GM10266 (cell line): ENCODE measurements around the gene GPR152.

Experiments used
- DNase-seq: peaks from one replicate; pipeline ENCODE4 v3.0.0; 2012; ENCODE audit errors: extremely low spot score
- TF ChIP-seq, protein P1 (sequence below): IDR thresholded peaks from 2 replicates; pipeline ENCODE4 v1.5.1; 2012; ENCODE audit warnings: mild to moderate bottlenecking, low read depth; ENCODE audit not compliant: control insufficient read depth, insufficient read depth; ENCODE audit errors: missing control alignments

Gene GPR152

DNA sequence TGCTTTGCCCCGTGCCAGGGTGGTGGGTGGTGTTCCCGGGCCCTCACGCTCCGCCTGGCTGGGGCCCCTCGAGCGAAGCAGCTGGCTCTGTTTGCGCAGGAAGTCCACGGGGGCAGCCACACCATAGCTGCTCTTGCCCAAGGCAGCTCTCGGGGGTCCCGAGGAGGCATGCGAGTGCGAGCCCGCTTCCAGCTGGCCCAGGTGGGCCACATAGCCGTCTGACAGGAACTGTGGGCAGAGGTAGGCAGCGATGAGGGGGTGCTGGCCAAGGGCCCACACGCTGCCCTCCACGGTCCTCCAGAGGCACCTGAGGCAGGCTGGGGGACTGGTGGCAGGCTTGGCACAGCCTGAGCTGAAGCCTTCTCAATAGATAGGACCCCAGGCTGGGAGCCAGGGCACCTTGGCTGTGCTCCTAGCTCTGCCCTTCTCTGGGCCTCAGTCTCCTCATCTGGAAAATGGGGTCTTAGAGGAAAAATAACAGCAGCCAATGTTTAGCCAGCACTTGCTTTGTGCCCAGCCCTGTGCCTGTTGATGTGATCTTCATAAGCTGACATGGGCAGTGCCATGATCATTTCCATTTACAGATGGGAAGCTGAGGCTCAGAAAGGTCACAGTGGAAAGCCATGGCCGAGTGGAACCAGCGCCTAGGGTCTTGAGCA lies 39.7 kb upstream of the GPR152 start:
- DNase-seq = no peak

DNA sequence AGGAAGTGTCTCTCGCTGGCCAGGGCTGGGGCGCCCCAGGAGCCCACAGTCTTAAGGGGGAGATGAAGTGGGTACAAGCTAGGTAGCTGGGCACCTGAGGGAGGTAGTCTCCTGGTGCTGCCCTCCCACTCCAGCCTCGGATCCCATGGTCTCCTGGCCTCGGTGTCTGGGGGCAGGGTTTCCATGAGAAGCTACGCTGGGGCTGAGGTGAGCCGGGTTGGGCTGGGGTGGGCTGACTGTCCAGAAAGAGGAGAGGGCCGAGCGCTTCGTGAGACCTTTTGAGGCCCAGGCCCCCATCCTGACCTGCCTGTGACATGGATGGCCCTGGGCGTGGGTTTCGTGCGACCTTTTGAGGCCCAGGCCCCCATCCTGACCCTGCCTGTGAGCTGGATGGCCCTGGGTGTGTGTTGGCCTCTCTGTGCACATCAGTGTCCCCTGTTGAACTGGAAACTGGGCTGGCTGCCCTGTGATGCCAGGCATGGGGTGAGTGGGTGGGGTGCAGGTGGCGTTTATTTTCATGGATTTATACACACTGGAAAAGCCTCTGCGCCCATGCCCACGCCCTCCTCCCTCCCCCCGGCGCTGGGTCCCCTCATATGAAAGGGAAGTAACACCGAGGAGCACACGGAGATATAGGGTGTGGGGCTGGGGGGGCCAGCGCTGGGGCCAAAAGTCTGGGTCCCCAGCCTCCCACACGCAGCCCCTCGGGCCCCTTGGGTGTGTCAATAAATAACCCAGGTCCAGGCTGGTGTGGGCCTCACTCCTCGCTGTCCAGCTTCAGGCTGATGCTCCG lies 38.9 kb upstream of the GPR152 start:
- TF ChIP-seq, protein P1, sequence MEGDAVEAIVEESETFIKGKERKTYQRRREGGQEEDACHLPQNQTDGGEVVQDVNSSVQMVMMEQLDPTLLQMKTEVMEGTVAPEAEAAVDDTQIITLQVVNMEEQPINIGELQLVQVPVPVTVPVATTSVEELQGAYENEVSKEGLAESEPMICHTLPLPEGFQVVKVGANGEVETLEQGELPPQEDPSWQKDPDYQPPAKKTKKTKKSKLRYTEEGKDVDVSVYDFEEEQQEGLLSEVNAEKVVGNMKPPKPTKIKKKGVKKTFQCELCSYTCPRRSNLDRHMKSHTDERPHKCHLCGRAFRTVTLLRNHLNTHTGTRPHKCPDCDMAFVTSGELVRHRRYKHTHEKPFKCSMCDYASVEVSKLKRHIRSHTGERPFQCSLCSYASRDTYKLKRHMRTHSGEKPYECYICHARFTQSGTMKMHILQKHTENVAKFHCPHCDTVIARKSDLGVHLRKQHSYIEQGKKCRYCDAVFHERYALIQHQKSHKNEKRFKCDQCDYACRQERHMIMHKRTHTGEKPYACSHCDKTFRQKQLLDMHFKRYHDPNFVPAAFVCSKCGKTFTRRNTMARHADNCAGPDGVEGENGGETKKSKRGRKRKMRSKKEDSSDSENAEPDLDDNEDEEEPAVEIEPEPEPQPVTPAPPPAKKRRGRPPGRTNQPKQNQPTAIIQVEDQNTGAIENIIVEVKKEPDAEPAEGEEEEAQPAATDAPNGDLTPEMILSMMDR = no peak
- no peak for DNase-seq

More for the DNA sequence above, 39.7 kb upstream of the GPR152 start:
- TF ChIP-seq, protein P1 = no peak

DNA sequence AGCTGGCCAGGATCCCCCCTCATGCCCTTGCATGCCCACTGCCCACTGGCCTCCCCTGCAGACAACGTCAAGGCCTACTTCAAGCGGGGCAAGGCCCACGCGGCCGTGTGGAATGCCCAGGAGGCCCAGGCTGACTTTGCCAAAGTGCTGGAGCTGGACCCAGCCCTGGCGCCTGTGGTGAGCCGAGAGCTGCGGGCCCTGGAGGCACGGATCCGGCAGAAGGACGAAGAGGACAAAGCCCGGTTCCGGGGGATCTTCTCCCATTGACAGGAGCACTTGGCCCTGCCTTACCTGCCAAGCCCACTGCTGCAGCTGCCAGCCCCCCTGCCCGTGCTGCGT lies 38.2 kb upstream of the GPR152 start:
- DNase-seq = no peak
- TF ChIP-seq, protein P1 = no peak

DNA sequence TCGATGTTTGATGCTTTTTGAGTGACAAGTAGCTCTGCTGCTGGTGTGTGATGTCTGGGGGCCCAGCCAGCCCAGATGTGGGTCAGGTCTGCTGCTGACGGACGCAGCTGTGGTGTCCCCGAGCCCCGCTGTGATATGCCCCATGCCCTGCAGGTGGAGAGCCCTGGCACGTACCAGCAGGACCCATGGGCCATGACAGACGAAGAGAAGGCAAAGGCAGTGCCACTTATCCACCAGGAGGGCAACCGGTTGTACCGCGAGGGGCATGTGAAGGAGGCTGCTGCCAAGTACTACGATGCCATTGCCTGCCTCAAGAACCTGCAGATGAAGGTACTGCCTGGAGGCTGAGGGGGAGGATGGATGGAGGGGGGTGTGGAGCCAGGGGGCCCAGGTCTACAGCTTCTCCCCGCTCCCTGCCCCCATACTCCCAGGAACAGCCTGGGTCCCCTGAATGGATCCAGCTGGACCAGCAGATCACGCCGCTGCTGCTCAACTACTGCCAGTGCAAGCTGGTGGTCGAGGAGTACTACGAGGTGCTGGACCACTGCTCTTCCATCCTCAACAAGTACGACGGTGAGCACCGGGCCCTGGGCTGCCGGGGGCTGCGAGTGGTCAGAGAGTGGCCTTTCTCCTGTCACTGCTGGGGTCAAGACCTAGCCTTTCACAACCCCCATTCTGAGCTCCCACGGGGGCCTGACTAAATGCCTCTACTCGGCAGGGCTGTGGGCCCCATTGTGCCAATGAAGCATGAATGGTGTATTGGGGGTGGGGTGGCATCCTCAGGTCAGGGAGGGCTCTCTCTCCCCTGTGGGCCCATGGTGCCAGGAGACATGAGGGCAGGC lies 37.6 kb upstream of the GPR152 start:
- TF ChIP-seq, protein P1 = no peak
- no peak for DNase-seq

DNA sequence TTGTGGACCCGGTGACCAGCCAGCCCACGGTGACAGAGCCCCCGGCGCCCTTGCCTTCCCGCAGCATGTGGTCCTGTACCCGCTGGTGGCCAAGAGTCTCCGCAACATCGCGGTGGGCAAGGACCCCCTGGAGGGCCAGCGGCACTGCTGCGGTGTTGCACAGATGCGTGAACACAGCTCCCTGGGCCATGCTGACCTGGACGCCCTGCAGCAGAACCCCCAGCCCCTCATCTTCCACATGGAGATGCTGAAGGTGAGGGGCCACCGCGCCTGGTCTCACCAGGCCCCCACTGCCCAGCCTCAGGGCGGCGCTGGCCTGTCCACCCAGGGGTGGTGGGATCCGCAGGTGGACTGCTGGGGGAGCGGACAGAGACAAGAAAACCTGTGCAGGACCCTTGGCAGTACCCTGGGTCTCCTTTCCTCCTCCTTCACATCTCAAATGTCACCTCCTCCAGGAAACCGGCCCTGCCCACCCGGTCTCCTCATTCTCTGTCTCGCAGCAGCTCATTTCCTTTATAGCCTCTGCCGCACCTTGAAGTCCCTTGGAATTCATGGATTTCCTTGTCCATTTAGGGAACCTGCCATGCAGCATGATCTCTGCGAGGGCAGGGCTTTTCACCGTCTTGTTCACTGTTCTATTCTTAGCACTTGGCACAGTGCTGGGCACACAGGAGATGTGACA lies 36.8 kb upstream of the GPR152 start:
- TF ChIP-seq, protein P1 = no peak
- DNase-seq = no peak

DNA sequence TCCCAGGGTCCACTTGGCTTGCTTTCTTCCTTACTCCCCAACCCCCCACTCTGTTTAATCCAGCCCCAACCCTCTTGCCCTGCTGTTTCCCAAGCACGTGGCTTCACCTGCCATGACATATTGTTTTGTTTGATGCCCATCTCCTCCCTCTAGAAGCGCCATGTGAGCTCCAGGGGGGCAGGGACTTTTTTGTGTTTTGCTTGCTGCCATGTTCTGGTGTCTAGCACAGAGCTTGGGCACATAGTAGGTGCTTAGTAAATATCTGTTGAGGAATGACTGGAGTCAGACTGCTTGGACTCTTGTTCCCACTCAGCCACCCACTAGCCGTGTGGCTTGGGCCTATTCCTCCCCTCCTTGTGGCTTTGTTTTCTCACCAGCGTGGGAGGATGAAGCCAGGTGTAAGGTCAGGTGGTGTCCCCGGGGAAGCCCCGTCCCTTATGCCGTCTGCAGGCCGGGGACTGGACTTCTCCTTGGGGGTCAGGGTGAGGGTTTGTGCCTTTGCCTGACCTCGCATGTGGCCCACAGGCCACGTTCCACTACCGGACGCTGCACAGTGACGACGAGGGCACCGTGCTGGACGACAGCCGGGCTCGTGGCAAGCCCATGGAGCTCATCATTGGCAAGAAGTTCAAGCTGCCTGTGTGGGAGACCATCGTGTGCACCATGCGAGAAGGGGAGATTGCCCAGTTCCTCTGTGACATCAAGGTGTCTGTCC lies 34.1 kb upstream of the GPR152 start:
- TF ChIP-seq, protein P1 = no peak
- peak; percentile 84 for DNase-seq

DNA sequence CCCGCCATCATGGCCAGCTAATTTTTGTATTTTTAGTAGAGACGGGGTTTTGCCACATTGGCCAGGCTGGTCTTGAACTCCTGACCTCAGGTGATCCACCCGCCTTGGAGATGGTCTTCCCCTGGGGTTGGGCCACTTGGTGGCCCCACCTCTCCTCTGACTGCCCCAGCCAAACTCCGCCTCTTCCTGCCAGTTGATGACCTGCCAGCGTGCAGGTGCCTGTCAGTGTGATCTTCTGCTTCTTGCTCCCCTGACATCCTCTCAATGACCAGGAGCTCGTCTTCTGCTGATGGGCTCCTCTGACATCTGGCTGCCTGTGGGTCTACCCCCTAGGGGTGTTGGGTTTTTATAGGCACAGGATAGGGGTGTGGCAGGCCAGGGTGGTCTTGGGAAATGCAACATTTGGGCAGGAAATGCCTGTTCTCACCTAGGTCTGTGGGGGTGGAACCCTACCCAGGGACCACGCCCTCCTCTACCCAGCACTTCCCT lies 33.4 kb upstream of the GPR152 start:
- peak; percentile 73 for DNase-seq
